ENCODE data around the gene KCNH4. TPM values are rescaled to one million over a fixed set of nuclear protein-coding genes. Genes with fewer than 3 reads are reported as not detected.
"Not testable (repeated sequence)": the region's sequence is repeated elsewhere in the genome, so short reads cannot be mapped to it uniquely, and the experiment has no call there.

Gene KCNH4
- under 1 TPM in 3 of 4 donors, not detected in 1; 0.44 to 0.79 (median 0.48) TPM for total RNA-seq

DNA sequence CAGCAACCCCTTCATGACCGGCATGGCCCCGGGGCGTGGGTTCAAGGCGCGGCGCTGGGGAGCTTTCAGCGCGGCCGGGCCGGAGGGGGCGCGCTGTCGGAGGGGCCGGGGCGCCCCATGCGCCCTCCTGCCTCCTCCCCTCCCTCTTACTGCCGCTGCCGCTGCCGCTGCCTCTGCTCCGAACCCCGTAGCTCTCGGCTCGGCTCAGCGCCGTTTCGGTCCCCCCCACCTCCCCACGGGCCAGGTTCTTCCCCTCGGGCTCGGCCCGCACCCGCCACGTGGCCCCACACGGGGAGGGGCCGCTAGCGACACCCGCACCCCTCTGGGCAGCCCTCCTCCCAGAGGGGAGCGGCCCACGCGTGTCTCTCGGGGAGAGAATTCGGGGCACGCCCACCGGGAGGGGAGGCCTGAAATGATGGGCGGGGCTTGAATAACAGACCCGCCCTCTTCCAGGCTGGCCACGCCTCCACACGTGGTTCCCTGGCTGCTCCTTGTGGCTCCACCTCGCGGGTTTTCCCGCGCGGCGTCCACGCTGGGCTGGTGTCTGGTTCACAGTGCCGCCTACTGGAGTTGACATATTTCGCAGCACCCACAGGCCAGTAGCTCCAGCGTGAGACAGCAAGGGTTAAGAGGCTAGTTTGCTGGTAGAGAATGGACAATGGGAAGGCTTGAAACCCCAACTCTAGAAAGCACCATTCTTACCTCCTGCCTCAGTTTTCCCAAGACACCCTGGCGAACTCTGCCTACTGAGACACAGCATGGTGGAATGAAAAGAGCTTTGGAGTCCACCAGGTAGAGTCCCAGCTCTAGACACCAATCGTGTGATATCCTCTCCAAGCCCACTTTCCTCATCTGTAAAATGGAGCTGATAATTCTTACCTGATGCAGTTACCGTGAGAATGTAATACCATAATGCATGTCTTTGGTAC is at the start of gene KCNH4:
KCNH4 (minus strand) TSS at position 221 of the 929 bp plus-strand sequence; CDS start at position 24, 197 bp downstream.
- ATAC-seq (ENCODE audit: low FRiP score) (peak; percentile 52), DNase-seq (ENCODE audit: low spot score) (peak; percentile 68)
- TF ChIP-seq, protein P1, sequence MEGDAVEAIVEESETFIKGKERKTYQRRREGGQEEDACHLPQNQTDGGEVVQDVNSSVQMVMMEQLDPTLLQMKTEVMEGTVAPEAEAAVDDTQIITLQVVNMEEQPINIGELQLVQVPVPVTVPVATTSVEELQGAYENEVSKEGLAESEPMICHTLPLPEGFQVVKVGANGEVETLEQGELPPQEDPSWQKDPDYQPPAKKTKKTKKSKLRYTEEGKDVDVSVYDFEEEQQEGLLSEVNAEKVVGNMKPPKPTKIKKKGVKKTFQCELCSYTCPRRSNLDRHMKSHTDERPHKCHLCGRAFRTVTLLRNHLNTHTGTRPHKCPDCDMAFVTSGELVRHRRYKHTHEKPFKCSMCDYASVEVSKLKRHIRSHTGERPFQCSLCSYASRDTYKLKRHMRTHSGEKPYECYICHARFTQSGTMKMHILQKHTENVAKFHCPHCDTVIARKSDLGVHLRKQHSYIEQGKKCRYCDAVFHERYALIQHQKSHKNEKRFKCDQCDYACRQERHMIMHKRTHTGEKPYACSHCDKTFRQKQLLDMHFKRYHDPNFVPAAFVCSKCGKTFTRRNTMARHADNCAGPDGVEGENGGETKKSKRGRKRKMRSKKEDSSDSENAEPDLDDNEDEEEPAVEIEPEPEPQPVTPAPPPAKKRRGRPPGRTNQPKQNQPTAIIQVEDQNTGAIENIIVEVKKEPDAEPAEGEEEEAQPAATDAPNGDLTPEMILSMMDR (IDR thresholded peaks at IDR 0.05) = peak in 1 of 3 donors; percentile 14

DNA sequence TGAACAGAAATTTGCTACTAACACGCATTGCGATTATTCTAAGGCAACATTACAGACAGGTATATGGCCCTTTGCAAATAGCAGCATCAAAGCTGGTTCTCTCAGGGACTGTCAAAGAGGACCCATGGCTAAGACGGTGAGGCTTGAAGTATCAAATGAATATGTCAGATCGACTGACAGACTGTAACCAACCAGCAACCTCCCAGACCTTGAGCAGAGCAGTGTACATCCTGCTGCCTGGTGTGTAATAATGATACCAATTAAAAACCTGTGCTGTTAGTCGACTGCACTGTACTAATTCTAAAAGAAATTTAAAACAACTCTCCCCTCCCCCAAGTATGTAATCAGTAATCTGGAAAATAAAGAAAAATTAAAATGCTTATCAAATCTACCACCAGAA is 49.3 kb upstream of the KCNH4 start:
- TF ChIP-seq, protein P1 (IDR thresholded peaks at IDR 0.05) = no peak
- DNase-seq (ENCODE audit: low spot score) = no peak

DNA sequence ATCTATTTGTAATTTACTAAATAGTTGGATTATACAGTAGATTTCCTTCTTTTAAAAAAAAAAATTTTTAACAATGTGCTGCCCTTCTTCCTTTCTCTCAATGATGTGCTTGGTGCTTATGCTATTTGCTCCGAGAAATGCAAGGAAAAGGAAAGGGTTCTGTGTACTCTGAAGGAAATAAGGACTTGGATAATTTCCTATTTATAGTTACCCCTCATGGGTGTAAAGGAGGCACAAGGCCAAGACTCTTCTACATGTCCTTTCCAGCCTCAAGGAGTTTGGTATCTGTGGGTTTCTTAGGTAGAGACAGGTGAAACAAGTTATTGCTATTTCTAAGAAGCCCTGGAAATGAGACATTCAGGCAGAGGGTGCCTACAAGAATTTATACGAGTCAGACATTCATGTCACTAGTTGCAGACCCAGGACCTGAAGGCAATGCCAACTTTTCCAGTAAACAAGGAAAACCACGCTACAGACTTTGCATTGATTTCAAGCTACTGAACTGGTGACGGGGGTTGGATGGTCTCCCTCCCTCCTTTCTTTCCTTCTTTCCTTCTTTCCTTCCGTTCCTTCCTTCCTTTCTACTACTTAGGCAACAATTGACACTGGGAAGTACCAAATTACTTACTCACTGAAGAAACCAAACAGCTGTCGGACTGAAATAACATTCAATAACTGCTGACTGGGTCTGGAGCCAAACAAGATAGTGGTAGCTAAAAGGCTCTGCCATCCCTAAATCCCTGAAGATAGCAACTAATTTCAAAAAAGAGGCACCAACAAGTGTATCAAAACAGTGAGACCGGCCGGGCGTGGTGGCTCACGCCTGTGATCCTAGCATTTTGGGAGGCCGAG is 47.1 kb upstream of the KCNH4 start:
- ATAC-seq (ENCODE audit: low FRiP score) = no peak
- TF ChIP-seq, protein P1 (IDR thresholded peaks at IDR 0.05) = no peak
- no peak for DNase-seq (ENCODE audit: low spot score)

More for the DNA sequence above, 49.3 kb upstream of the KCNH4 start:
- no peak for ATAC-seq (ENCODE audit: low FRiP score)

DNA sequence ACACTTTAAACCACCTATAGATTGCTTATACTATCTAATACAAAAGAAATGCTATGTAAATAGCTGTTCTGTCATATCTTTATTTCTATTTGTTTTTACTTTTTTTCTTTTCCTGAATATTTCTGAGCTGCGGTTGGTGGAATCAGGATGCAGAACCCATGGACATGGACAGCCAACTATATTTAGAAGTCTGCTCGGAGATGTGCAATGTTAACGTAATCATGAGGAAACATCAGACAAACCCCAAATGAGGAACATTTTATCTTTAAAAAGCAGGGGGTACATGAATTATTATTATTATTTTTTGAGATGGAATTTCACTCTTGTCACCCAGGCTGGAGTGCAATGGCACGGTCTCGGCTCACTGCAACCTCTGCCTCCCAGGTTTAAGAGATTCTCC is 44.7 kb upstream of the KCNH4 start:
- no peak for DNase-seq (ENCODE audit: low spot score)
- no peak for ATAC-seq (ENCODE audit: low FRiP score)
- TF ChIP-seq, protein P1 (IDR thresholded peaks at IDR 0.05) = no peak

DNA sequence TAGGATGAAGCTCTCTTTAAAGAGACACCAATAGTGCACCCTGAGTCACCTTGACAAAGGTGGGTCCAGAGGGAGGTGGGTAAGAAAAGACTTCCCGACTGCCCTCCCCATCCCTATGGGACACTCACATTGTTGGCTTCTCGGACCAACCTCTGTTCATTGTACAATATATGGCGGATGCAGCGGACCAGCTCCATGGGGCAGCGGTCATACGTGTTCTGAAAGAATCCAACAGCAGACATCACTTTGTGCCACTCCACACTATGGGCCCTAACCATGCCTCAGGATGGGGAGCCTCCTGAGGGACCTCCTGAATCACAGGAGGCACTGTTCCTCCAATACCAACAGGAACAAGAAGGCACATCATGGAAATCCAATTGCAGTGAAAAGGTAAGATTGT is 43.7 kb upstream of the KCNH4 start:
- DNase-seq (ENCODE audit: low spot score) (no peak), ATAC-seq (ENCODE audit: low FRiP score) (no peak)
- TF ChIP-seq, protein P1 (IDR thresholded peaks at IDR 0.05) = no peak

DNA sequence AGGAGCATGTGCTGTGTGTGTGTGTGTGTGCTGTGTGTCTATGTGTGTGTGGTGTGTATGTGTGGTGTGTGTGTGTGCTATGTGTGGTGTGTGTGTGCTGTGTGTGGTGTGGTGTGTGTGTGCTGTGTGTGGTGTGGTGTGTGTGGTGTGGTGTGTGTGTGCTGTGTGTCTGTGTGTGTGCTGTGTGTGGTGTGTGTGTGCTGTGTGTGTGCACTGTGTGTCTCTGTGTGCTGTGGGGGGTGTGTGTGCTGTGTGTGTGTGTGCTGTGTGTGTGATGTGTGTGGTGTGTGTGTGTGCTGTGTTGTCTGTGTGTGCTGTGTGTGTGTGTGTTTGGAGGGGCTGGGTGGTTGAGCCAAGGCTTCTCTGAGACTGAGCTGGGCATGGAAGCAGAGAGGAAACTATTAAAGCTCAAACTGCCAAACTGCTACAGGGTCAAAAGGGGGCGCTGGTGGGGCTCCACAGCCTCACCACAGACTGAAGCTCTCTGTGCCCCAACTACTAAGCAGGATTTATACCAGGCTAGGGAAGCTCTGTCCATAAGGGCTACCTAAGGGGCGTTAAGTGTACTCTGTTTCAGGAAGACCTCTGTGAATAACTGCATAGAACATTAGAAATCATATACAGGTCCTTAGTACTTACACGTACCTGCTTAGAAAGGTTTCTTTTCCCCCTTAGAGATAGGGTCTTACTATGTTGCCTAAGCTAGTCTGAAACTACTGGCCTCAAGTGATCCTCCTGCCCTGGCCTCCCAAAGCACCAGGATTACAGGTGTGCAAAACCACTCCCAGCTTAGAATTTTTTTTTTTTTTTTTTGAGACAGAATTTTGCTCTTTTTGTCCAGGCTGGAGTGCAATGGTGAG is 41.2 kb upstream of the KCNH4 start:
- TF ChIP-seq, protein P1 (IDR thresholded peaks at IDR 0.05) = no peak
- DNase-seq (ENCODE audit: low spot score) = no peak
- ATAC-seq (ENCODE audit: low FRiP score) = no peak

DNA sequence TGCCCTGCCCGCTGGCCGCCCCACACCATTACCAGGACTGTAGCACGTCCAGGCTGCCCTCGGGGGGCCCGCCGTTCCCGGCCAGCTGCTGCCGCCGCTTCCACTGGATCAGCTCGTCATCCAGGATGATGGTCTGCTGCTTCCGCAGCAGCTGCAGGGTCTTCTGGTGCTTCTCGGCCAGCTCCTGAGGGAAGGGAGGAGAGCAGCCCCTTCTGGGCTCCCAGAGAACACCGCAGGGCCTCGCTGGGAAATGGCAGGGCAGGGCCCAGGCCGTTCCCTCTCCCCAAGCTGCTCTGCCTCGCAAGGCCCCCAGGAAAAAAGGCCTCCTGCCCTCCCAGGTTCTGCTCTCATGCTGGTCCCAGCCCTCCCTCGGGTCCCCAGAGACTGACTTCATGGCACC is 38.3 kb upstream of the KCNH4 start:
- ATAC-seq (ENCODE audit: low FRiP score); DNase-seq (ENCODE audit: low spot score): not testable (repeated sequence)

Data from omental fat pad (tissue), 4 donors.